Colonic mucosa (tissue), 4 donors: ENCODE results near the gene LONP1. TPM values are rescaled to one million over a fixed set of nuclear protein-coding genes. Genes with fewer than 3 reads are reported as not detected.

Experiments
- DNase-seq: peaks from one replicate; pipeline ENCODE4 v3.0.0-alpha.2; 2020
- H3K27ac ChIP-seq: fragments of 200-600 bp; one replicate; pipeline ENCODE4 v1.8.0; 2021
- H3K27me3 ChIP-seq: fragments of 200-600 bp; one replicate; pipeline ENCODE4 v1.8.0; 2021
- H3K36me3 ChIP-seq: fragments of 200-600 bp; one replicate; pipeline ENCODE4 v1.8.0; 2021
- H3K4me1 ChIP-seq: fragments of 200-600 bp; one replicate; pipeline ENCODE4 v1.8.0; 2021; ENCODE audit warnings: mild to moderate bottlenecking
- H3K4me3 ChIP-seq: fragments of 200-600 bp; one replicate; pipeline ENCODE4 v1.8.0; 2021
- H3K9ac ChIP-seq, 2 donors: one replicate each; pipeline ENCODE4 v1.7.0; 2013; ENCODE audit warnings: control low read depth in 2 of 2, low read depth in 2 of 2, low read length in 2 of 2
- H3K9me3 ChIP-seq: fragments of 200-600 bp; one replicate; pipeline ENCODE4 v1.8.0; 2021
- CTCF ChIP-seq: fragments of 200-600 bp; IDR thresholded peaks from one replicate; pipeline ENCODE4 v1.8.0; 2022; ENCODE audit warnings: antibody characterized with exemption, mild to moderate bottlenecking
- intact Hi-C: fragments of 100-400 bp; cut with DNase I; formaldehyde crosslinking; loops from one replicate; pipeline ENCODE4 v1.14.1; 2022
- total RNA-seq, 2 donors: library from RNA; stranded (reverse); fragmentation: NEBNext Ultra II Directional in 1 of 2; extraction: Animal tissue kit (Norgen Biotek cat#: 25700) in 1 of 2; gene quantifications; one replicate each; pipeline ENCODE4 v1.2.1, GENCODE V29; 2021
- donor health status: healthy.
- donor health status: DM: no; HTN: no; CAD: no.
- donor health status: DM: no; HTN: no; CAD: no.

The LONP1 gene
- total RNA-seq, 2 donors from 2014 or later, result 64.3 to 133 TPM

- no peak overlapping the region for H3K27ac ChIP-seq
- H3K27me3 ChIP-seq, result no peaks in the 10 kb centered on the region
- TF ChIP-seq CTCF, result no peak
- H3K4me3 ChIP-seq, result no peak overlapping the region
- peaks cover 3% of the 10 kb centered on the region for H3K36me3 ChIP-seq
- no peak overlapping the region for H3K9ac ChIP-seq
- intact Hi-C loops, result no loop called here
- H3K9me3 ChIP-seq, result no peaks in the 10 kb centered on the region
- no peak for DNase-seq
- peaks cover 12% of the 10 kb centered on the region for H3K4me1 ChIP-seq
These were observed 1.8 kb downstream of the LONP1 start for GRCh38 chr19:5718037-5718578.

- Histone ChIP-seq H3K27ac (no peak overlapping the region), H3K36me3 (peaks cover 3% of the 10 kb centered on the region), H3K9me3 (no peaks in the 10 kb centered on the region), H3K4me1 (peaks cover 12% of the 10 kb centered on the region), H3K4me3 (no peak overlapping the region), H3K27me3 (no peaks in the 10 kb centered on the region), H3K9ac (no peak overlapping the region)
- intact Hi-C loops, result no loop called here
- DNase-seq, result no peak
- TF ChIP-seq CTCF, result no peak
These were observed 2.6 kb downstream of the LONP1 start for GRCh38 chr19:5717215-5717935.

- Histone ChIP-seq H3K36me3 (peaks cover 3% of the 10 kb centered on the region), H3K4me1 (peaks cover 12% of the 10 kb centered on the region), H3K27me3 (no peaks in the 10 kb centered on the region), H3K27ac (no peak overlapping the region), H3K9ac (no peak overlapping the region), H3K9me3 (no peaks in the 10 kb centered on the region), H3K4me3 (no peak overlapping the region)
- no peak for DNase-seq
- intact Hi-C loops, result no loop called here
- no peak for TF ChIP-seq CTCF
These were observed 5.1 kb downstream of the LONP1 start for GRCh38 chr19:5714816-5715215.

GRCh38 chr19:5713228-5713627, 6.7 kb downstream of the LONP1 start:
- Histone ChIP-seq H3K36me3 (peaks cover 3% of the 10 kb centered on the region), H3K9ac (no peak overlapping the region), H3K4me3 (no peak overlapping the region), H3K27ac (no peak overlapping the region), H3K4me1 (peaks cover 4% of the 10 kb centered on the region), H3K9me3 (no peaks in the 10 kb centered on the region), H3K27me3 (no peaks in the 10 kb centered on the region)
- no peak for DNase-seq
- TF ChIP-seq CTCF, result no peak
- intact Hi-C loops, result no loop called here

GRCh38 chr19:5711713-5712161, 8.2 kb downstream of the LONP1 start:
- DNase-seq, result no peak
- intact Hi-C loops, result no loop called here

More at GRCh38 chr19:5711713-5712161, 8.2 kb downstream of the LONP1 start:
- H3K36me3 ChIP-seq, result peaks cover 3% of the 10 kb centered on the region
- TF ChIP-seq CTCF, result no peak
- H3K9me3 ChIP-seq, result no peaks in the 10 kb centered on the region
- H3K9ac ChIP-seq, result no peak overlapping the region
- H3K27ac ChIP-seq, result no peak overlapping the region
- H3K27me3 ChIP-seq, result no peaks in the 10 kb centered on the region
- H3K4me1 ChIP-seq, result no peaks in the 10 kb centered on the region
- H3K4me3 ChIP-seq, result no peak overlapping the region
